Neural cell (in vitro differentiated cells): ENCODE measurements around the gene NXPH3. TPM values are rescaled to one million over a fixed set of nuclear protein-coding genes. Genes with fewer than 3 reads are reported as not detected.

ENCODE experiments used
- H2AFZ ChIP-seq: fragments of 200-600, 300-800 bp; sonication (generic), shearing (Covaris generic); 2 replicates; pipeline ENCODE4 v1.6.0; 2014; ENCODE audit warnings: low read depth, mild to moderate bottlenecking, antibody characterized with exemption, low read length, moderate library complexity
- H3F3A ChIP-seq: fragments of 200-600 bp; shearing (Covaris generic); 2 replicates; pipeline ENCODE4 v1.6.1; 2016; ENCODE audit warnings: mild to moderate bottlenecking, moderate library complexity, mixed read lengths, antibody characterized with exemption, low read length; ENCODE audit not compliant: insufficient read depth, poor library complexity, severe bottlenecking
- H3K27ac ChIP-seq: fragments of 200-600, 300-800 bp; sonication (generic), shearing (Covaris generic); 2 replicates; pipeline ENCODE4 v1.5.1; 2014; ENCODE audit warnings: mild to moderate bottlenecking, low read length, moderate library complexity
- H3K27me3 ChIP-seq: fragments of 300-800, 200-600 bp; sonication (generic), shearing (Covaris generic); 2 replicates; pipeline ENCODE4 v1.6.0; 2014; ENCODE audit warnings: mild to moderate bottlenecking, low read depth, low read length, moderate library complexity; ENCODE audit not compliant: insufficient read depth
- H3K36me3 ChIP-seq: fragments of 300-800, 200-600 bp; sonication (generic), shearing (Covaris generic); 2 replicates; pipeline ENCODE4 v1.5.1; 2014; ENCODE audit warnings: mild to moderate bottlenecking, antibody characterized with exemption, low read length, moderate library complexity; ENCODE audit not compliant: insufficient read depth
- H3K4me2 ChIP-seq: fragments of 300-800, 200-600 bp; sonication (generic), shearing (Covaris generic); 2 replicates; pipeline ENCODE4 v1.6.0; 2014; ENCODE audit warnings: mild to moderate bottlenecking, low read length
- H3K4me3 ChIP-seq: fragments of 300-800, 200-600 bp; sonication (generic), shearing (Covaris generic); 2 replicates; pipeline ENCODE4 v1.5.1; 2014; ENCODE audit warnings: mild to moderate bottlenecking, low read length, moderate library complexity
- H3K79me2 ChIP-seq: fragments of 200-600 bp; shearing (Covaris generic); replicated peaks from 2 replicates; pipeline ENCODE4 v1.6.0; 2014; ENCODE audit warnings: mild to moderate bottlenecking, low read length, moderate library complexity; ENCODE audit not compliant: insufficient read depth
- H3K9ac ChIP-seq: fragments of 300-800, 200-600 bp; sonication (generic), shearing (Covaris generic); 2 replicates; pipeline ENCODE4 v1.6.1; 2016; ENCODE audit warnings: mild to moderate bottlenecking, low read length, mixed read lengths
- H3K9me2 ChIP-seq: fragments of 200-600 bp; shearing (Covaris generic); 2 replicates; pipeline ENCODE4 v1.6.1; 2016; ENCODE audit warnings: mild to moderate bottlenecking, low read length, mixed read lengths; ENCODE audit not compliant: insufficient read depth
- H3K9me3 ChIP-seq: fragments of 200-600, 300-800 bp; sonication (generic), shearing (Covaris generic); 2 replicates; pipeline ENCODE4 v1.6.1; 2016; ENCODE audit warnings: mild to moderate bottlenecking, mixed run types, low read length, moderate library complexity, mixed read lengths
- H4K20me1 ChIP-seq: fragments of 200-600 bp; shearing (Covaris generic); 2 replicates; pipeline ENCODE4 v1.6.1; 2016; ENCODE audit warnings: mild to moderate bottlenecking, mixed run types; ENCODE audit not compliant: insufficient read depth
- EP300 ChIP-seq: fragments of 450-650 bp; conservative IDR thresholded peaks from 2 replicates; pipeline ENCODE4 v1.6.1; 2014; ENCODE audit warnings: antibody characterized with exemption, mild to moderate bottlenecking, moderate library complexity; ENCODE audit not compliant: poor library complexity, severe bottlenecking
- EZH2 ChIP-seq: fragments of 200-600, 300-800 bp; shearing (Covaris generic), sonication (generic); IDR thresholded peaks from 2 replicates; pipeline ENCODE4 v1.6.1; 2014; ENCODE audit warnings: antibody characterized with exemption, low read length, borderline replicate concordance, mild to moderate bottlenecking; ENCODE audit not compliant: insufficient read depth, poor library complexity, severe bottlenecking
- MXI1 ChIP-seq: fragments of 450-650 bp; conservative IDR thresholded peaks from 2 replicates; pipeline ENCODE4 v1.6.1; 2014; ENCODE audit warnings: antibody characterized with exemption, mild to moderate bottlenecking; ENCODE audit not compliant: poor library complexity, severe bottlenecking
- POLR2AphosphoS5 ChIP-seq: IDR thresholded peaks from 2 replicates; pipeline ENCODE4 v1.6.1; 2012
- RAD21 ChIP-seq: fragments of 450-650 bp; conservative IDR thresholded peaks from 2 replicates; pipeline ENCODE4 v1.6.1; 2014; ENCODE audit warnings: antibody characterized with exemption, mild to moderate bottlenecking, moderate library complexity
- SMC3 ChIP-seq: fragments of 450-650 bp; conservative IDR thresholded peaks from 2 replicates; pipeline ENCODE4 v1.6.1; 2014; ENCODE audit warnings: antibody characterized with exemption, mild to moderate bottlenecking, moderate library complexity; ENCODE audit not compliant: poor library complexity
- TAF1 ChIP-seq: IDR thresholded peaks from 2 replicates; pipeline ENCODE4 v1.6.1; 2012; ENCODE audit warnings: low read depth
- polyA plus RNA-seq: library from polyadenylated mRNA; depleted of rRNA; stranded (reverse); fragments of >200 nt; gene quantifications from 2 replicates; pipeline ENCODE4 v1.2.3, GENCODE V29; 2014
- TF ChIP-seq, protein P1 (sequence below): IDR thresholded peaks from 2 replicates; pipeline ENCODE4 v1.6.1; 2012; ENCODE audit warnings: borderline replicate concordance
- TF ChIP-seq, protein P2 (sequence below): fragments of 450-650 bp; IDR thresholded peaks from 2 replicates; pipeline ENCODE4 v1.5.1; 2014; ENCODE audit warnings: antibody characterized with exemption, mild to moderate bottlenecking, moderate library complexity; ENCODE audit not compliant: poor library complexity, severe bottlenecking

The NXPH3 gene
- polyA plus RNA-seq, 1 donor from 2014 or later: 2.4 TPM

DNA sequence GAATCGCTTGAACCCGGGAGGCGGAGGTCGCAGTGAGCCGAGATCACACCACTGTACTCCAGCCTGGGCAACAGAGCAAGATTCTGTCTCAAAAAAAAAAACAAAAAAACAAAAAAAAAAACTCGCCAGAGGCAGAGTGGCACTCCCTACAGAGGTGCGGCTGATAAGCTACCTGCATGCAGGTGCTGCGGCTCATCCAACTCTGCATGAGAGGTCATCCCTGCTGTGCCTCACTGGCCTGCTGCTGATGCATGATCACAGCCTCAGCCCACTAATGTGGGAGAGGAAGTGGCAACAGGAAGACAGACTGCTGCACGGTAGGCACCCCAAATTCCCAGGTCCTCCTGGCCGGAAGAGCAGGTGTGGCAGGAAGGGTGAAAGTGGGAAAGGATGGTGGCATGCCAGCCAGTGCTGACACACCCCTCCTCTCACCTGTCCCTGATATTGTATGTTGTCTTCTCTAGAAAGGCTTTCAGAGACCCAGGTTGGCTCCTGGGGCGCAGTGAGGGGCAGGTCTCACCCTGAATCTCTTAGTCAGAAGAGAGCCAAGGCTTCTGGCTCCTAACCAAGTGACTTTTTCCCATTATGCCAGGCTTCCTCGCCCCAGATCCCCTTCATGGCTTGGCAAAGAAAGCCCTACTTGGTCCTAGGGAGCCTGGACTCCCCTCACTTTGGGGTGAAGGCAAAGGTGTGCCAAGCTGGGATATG lies 11.8 kb downstream of the NXPH3 start:
- Histone ChIP-seq H4K20me1 (no peaks in the 10 kb centered on the region), H2AFZ (no peak overlapping the region), H3K9me3 (no peaks in the 10 kb centered on the region), H3K9me2 (no peaks in the 10 kb centered on the region), H3K27ac (no peak overlapping the region), H3K27me3 (no peaks in the 10 kb centered on the region), H3F3A (no peaks in the 10 kb centered on the region), H3K4me2 (no peak overlapping the region), H3K79me2 (no peaks in the 10 kb centered on the region), H3K9ac (no peak overlapping the region), H3K4me3 (no peak overlapping the region), H3K36me3 (no peaks in the 10 kb centered on the region)
- TF ChIP-seq, protein P1, sequence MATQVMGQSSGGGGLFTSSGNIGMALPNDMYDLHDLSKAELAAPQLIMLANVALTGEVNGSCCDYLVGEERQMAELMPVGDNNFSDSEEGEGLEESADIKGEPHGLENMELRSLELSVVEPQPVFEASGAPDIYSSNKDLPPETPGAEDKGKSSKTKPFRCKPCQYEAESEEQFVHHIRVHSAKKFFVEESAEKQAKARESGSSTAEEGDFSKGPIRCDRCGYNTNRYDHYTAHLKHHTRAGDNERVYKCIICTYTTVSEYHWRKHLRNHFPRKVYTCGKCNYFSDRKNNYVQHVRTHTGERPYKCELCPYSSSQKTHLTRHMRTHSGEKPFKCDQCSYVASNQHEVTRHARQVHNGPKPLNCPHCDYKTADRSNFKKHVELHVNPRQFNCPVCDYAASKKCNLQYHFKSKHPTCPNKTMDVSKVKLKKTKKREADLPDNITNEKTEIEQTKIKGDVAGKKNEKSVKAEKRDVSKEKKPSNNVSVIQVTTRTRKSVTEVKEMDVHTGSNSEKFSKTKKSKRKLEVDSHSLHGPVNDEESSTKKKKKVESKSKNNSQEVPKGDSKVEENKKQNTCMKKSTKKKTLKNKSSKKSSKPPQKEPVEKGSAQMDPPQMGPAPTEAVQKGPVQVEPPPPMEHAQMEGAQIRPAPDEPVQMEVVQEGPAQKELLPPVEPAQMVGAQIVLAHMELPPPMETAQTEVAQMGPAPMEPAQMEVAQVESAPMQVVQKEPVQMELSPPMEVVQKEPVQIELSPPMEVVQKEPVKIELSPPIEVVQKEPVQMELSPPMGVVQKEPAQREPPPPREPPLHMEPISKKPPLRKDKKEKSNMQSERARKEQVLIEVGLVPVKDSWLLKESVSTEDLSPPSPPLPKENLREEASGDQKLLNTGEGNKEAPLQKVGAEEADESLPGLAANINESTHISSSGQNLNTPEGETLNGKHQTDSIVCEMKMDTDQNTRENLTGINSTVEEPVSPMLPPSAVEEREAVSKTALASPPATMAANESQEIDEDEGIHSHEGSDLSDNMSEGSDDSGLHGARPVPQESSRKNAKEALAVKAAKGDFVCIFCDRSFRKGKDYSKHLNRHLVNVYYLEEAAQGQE: no peak
- TF ChIP-seq SMC3: no peak
- TF ChIP-seq POLR2AphosphoS5: no peak
- TF ChIP-seq, protein P2, sequence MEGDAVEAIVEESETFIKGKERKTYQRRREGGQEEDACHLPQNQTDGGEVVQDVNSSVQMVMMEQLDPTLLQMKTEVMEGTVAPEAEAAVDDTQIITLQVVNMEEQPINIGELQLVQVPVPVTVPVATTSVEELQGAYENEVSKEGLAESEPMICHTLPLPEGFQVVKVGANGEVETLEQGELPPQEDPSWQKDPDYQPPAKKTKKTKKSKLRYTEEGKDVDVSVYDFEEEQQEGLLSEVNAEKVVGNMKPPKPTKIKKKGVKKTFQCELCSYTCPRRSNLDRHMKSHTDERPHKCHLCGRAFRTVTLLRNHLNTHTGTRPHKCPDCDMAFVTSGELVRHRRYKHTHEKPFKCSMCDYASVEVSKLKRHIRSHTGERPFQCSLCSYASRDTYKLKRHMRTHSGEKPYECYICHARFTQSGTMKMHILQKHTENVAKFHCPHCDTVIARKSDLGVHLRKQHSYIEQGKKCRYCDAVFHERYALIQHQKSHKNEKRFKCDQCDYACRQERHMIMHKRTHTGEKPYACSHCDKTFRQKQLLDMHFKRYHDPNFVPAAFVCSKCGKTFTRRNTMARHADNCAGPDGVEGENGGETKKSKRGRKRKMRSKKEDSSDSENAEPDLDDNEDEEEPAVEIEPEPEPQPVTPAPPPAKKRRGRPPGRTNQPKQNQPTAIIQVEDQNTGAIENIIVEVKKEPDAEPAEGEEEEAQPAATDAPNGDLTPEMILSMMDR: no peak

DNA sequence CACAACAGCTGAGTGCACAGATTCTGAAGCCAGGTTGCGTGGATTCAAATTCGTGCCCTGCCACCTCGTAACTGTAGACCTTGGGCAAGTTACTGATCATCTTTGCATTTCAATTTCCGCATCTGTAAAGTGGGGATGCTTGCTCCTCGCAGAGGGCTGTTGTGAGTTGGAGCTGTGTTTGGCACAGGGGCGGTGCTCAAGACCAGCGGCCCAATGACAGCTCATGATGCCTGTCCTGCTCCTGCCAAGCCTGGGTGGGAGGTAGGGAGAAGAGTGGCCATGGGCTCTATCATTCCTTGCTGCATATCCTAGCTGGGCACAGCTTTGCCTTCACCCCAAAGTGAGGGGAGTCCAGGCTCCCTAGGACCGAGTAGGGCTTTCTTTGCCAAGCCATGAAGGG lies 12.6 kb downstream of the NXPH3 start:
- no peaks in the 10 kb centered on the region for H3K36me3 ChIP-seq
- no peaks in the 10 kb centered on the region for H3K9me2 ChIP-seq
- H3K4me3 ChIP-seq: no peak overlapping the region
- no peak overlapping the region for H3K27ac ChIP-seq
- H4K20me1 ChIP-seq: no peaks in the 10 kb centered on the region
- no peaks in the 10 kb centered on the region for H3F3A ChIP-seq
- no peaks in the 10 kb centered on the region for H3K79me2 ChIP-seq
- H3K4me2 ChIP-seq: no peak overlapping the region
- TF ChIP-seq, protein P1: no peak
- TF ChIP-seq MXI1: no peak
- TF ChIP-seq EP300: no peak
- TF ChIP-seq POLR2AphosphoS5: no peak
- no peak for TF ChIP-seq RAD21
- TF ChIP-seq EZH2: no peak
- TF ChIP-seq, protein P2: no peak
- TF ChIP-seq SMC3: no peak
- no peak for TF ChIP-seq TAF1
- H3K27me3 ChIP-seq: no peaks in the 10 kb centered on the region
- H2AFZ ChIP-seq: no peak overlapping the region
- no peak overlapping the region for H3K9ac ChIP-seq
- H3K9me3 ChIP-seq: no peaks in the 10 kb centered on the region
